Astrocyte of the cerebellum (primary cell): ENCODE measurements around the gene ITSN1.

Source experiments
- DNase-seq: peaks from one replicate; pipeline ENCODE4 v3.0.0-alpha.2; 2011; ENCODE audit warnings: low read depth
- H3K4me3 ChIP-seq: 2 replicates; pipeline ENCODE4 v1.5.1; 2011; ENCODE audit warnings: mild to moderate bottlenecking, low read depth, low read length, moderate library complexity
- in situ Hi-C: cut with HindIII; loops from 2 replicates; pipeline ENCODE4 v1.10.0; 2017; ENCODE audit warnings: low sequenced_read_pairs
- TF ChIP-seq, protein P1 (sequence below): IDR thresholded peaks from 2 replicates; pipeline ENCODE4 v1.5.1; 2012; ENCODE audit warnings: low read length, low read depth, moderate library complexity, mild to moderate bottlenecking; ENCODE audit errors: missing control alignments

The ITSN1 gene

DNA sequence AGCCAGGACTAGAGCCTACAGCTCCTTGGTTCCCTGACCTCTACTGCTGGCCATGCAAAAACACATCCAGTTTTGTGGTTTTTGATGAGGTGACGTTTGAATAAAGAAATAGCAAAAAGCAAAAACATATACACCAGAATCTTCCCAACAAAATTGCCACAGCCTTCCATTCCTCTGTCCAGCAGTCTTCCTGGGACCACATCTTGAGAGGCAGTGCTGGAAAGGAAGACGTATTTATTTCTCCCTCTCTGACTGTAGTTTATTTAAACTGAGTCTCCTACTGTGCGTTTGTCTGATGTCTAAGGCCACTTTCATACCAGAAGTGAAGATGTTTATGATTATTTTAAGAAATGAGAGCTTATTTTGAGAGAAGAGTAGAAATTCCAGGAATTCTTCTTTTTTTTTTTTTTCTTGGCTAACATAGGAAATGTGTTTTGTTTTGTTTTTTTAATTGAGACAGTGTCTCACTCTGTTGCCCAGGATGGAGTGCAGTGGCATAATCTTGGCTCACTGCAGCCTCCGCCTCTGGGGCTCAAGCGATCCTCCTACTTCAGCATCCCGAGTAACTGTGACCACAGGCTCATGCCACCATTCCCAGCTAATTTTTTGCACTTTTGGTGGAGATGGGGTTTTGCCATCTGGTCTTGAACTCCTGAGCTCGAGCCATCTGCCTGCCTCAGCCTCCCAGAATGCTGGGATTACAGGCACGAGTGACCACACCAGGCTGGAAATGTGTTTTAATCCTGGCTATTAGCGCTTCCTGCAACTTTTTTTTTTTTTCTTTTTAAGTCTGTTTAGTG, 118.5 kb downstream of the ITSN1 start:
- in situ Hi-C loops, result no loop called here
- TF ChIP-seq, protein P1, sequence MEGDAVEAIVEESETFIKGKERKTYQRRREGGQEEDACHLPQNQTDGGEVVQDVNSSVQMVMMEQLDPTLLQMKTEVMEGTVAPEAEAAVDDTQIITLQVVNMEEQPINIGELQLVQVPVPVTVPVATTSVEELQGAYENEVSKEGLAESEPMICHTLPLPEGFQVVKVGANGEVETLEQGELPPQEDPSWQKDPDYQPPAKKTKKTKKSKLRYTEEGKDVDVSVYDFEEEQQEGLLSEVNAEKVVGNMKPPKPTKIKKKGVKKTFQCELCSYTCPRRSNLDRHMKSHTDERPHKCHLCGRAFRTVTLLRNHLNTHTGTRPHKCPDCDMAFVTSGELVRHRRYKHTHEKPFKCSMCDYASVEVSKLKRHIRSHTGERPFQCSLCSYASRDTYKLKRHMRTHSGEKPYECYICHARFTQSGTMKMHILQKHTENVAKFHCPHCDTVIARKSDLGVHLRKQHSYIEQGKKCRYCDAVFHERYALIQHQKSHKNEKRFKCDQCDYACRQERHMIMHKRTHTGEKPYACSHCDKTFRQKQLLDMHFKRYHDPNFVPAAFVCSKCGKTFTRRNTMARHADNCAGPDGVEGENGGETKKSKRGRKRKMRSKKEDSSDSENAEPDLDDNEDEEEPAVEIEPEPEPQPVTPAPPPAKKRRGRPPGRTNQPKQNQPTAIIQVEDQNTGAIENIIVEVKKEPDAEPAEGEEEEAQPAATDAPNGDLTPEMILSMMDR, result no peak
- no peak overlapping the region for H3K4me3 ChIP-seq
- peak; percentile 77 for DNase-seq

DNA sequence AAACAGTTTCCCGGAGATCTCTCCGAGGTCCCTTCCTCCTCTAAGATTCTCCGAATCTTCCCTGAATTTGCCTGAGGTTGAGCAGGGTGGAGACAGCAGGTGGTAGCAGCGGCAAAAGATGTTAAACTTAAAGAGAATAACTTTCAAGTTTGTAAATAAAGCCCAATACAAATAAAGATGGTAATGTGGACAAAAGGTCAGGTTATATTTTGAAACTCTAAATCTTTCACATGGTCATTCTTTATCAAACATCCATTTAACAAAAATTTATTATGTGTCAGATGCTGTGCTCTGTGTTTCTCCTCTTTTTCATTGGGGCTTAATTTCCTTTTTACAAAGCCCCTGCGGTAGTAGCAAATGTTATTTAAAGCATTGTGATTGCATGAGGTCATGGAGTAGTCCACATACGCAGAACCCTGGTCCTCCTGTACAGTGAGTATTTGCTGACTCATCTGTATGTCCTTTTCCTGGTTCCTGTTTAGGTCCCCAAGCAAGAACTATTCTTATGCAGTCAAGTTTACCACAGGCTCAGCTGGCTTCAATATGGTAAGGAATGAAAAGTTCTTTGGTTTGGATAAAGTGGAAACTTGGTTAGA, 119.2 kb downstream of the ITSN1 start:
- DNase-seq, result peak; percentile 96
- TF ChIP-seq, protein P1, result no peak
- H3K4me3 ChIP-seq, result no peak overlapping the region
- in situ Hi-C loops, result no loop called here

DNA sequence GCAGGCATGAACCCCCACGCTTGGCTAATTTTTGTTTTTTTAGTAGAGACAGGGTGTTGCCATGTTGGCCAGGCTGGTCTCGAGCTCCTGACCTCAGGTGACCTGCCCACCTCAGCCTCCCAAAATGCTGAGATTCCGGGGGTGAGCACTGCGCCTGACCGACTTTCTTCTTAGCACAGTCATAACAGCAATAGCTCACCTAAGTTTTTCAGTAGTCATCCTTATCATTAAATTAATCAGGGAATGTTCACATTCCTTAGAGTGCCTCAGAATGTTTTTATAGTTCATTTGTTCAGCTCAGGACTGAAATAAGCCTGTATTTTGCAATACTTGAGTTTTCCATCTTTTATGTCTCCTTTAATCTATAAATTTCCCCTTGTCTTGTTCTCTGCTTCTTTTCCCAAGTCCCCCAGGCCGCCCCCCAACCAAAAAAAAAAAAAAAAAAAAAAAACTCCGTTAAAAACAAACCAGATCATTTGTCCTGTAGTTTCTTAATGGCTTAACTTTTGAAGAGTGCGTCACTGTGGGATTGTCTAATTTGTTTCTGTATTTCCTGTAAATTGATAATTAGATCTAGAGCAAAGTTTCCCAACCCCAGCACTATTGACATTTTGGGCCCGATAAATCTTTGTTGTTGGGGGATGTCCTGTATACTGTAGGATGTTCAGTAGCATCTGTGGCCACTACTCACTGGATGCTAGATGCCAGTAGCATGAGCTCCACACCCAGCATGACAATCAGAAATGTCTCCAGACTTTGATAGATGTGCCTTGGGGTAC, 120.7 kb downstream of the ITSN1 start:
- TF ChIP-seq, protein P1, result no peak
- in situ Hi-C loops, result no loop called here
- H3K4me3 ChIP-seq, result no peak overlapping the region
- no peak for DNase-seq

DNA sequence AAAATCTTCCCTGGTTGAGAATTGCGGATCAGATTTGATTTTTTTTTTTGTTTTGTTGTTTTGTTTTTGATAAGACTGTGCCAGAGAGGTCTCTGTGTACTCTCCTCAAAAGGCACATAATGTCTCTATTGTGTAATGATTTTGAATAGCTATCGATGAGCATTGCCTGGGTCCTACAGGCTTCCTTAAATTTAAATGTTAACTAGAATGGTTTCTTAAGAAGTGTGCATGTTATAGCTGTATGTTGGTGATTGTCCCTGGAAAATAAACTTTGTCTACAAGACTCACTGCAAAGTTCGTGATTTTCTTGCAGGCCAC, 121.2 kb downstream of the ITSN1 start:
- in situ Hi-C loops, result no loop called here
- no peak for DNase-seq
- H3K4me3 ChIP-seq, result no peak overlapping the region
- TF ChIP-seq, protein P1, result no peak

DNA sequence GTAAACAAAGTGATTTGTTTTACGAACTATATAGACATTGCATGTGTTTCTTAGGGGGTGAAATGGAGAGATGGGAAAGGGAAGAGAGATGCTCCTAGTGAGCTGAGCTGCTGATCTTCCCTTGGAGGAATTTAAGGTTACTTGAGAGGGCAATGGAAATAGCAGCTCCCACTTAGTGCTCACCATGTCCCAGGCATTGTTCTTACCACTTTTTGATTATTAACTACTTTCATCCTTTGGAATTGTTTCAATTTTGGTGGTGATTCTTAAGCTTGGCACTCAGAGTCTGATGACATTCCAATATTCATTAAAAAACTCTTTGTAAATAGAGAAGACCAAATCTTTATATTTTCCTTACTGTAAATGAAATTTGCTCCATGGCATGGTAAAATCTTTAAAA, 124.9 kb downstream of the ITSN1 start:
- in situ Hi-C loops, result no loop called here
- no peak for DNase-seq
- TF ChIP-seq, protein P1, result no peak
- no peak overlapping the region for H3K4me3 ChIP-seq

DNA sequence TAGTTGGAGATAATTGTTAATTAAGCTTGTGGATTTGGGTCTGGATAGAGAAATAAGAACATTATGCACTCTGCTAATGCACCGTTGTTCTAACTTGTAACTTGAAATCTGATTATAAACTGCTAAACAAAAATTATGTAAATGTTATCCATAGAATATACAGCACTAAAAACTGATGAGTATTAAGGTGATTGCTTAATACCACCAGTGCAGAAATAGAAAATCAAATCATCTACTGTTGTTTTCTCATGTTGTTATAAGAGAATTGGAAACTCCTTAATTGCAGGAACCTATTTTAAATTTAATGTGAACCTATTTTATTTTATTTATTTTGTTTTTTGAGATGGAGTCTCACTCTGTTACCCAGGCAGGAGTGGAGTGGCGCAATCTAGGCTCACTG, 125.7 kb downstream of the ITSN1 start:
- TF ChIP-seq, protein P1, result no peak
- H3K4me3 ChIP-seq, result no peak overlapping the region
- no peak for DNase-seq
- in situ Hi-C loops, result no loop called here
